Muscle layer of colon (tissue), 2 donors: ENCODE data around the gene SYCP2.
"Not testable (repeated sequence)": the region's sequence is repeated elsewhere in the genome, so short reads cannot be mapped to it uniquely, and the experiment has no call there.

ENCODE experiments used
- H3K27ac ChIP-seq: one replicate; pipeline ENCODE4 v1.7.0; 2013; ENCODE audit warnings: low read depth, mild to moderate bottlenecking, low read length, moderate library complexity
- H3K27me3 ChIP-seq, 2 donors: one replicate each; pipeline ENCODE4 v1.7.0; 2013; ENCODE audit warnings: low read length in 2 of 2, mild to moderate bottlenecking in 2 of 2; ENCODE audit not compliant: insufficient read depth in 2 of 2, control insufficient read depth in 1 of 2
- H3K36me3 ChIP-seq: one replicate; pipeline ENCODE4 v1.7.0; 2013; ENCODE audit warnings: mild to moderate bottlenecking, low read length; ENCODE audit not compliant: insufficient read depth
- H3K4me1 ChIP-seq: one replicate; pipeline ENCODE4 v1.7.0; 2013; ENCODE audit warnings: mild to moderate bottlenecking, low read length; ENCODE audit not compliant: insufficient read depth
- H3K4me3 ChIP-seq, 2 donors: one replicate each; pipeline ENCODE4 v1.7.0; 2013; ENCODE audit warnings: low read length in 2 of 2, low read depth in 1 of 2, mild to moderate bottlenecking in 1 of 2, moderate library complexity in 1 of 2
- H3K9ac ChIP-seq: one replicate; pipeline ENCODE4 v1.7.0; 2013; ENCODE audit warnings: low read length
- H3K9me3 ChIP-seq: one replicate; pipeline ENCODE4 v1.7.0; 2013; ENCODE audit warnings: mild to moderate bottlenecking, low read length
- donor health status: abdominal sarcoma.
- donor health status: Adenocarcinoma of cecum.

Gene SYCP2

GRCh38 chr20:59957568-59957967 lies 24.1 kb upstream of the SYCP2 start:
- H3K27ac ChIP-seq, H3K27me3 ChIP-seq, H3K9ac ChIP-seq, H3K4me1 ChIP-seq, H3K4me3 ChIP-seq, H3K9me3 ChIP-seq: not testable (repeated sequence)
- H3K36me3 ChIP-seq = peaks cover 10% of the 10 kb centered on the region

GRCh38 chr20:59955131-59955796 lies 21.8 kb upstream of the SYCP2 start:
- no peaks in the 10 kb centered on the region for H3K27me3 ChIP-seq
- no peaks in the 10 kb centered on the region for H3K9me3 ChIP-seq
- H3K4me1 ChIP-seq = no peaks in the 10 kb centered on the region
- H3K36me3 ChIP-seq = peaks cover 10% of the 10 kb centered on the region
- no peak overlapping the region for H3K4me3 ChIP-seq
- H3K27ac ChIP-seq = no peak overlapping the region
- no peak overlapping the region for H3K9ac ChIP-seq

GRCh38 chr20:59954718-59955117 lies 21.3 kb upstream of the SYCP2 start:
- Histone ChIP-seq H3K27ac (no peak overlapping the region), H3K4me1 (no peaks in the 10 kb centered on the region), H3K4me3 (no peak overlapping the region), H3K36me3 (peaks cover 14% of the 10 kb centered on the region), H3K9ac (no peak overlapping the region), H3K27me3 (no peaks in the 10 kb centered on the region), H3K9me3 (no peaks in the 10 kb centered on the region)

GRCh38 chr20:59949911-59950310 lies 16.5 kb upstream of the SYCP2 start:
- Histone ChIP-seq H3K9ac (no peak overlapping the region), H3K27me3 (no peaks in the 10 kb centered on the region), H3K36me3 (peaks cover 5% of the 10 kb centered on the region), H3K27ac (no peak overlapping the region), H3K9me3 (no peaks in the 10 kb centered on the region), H3K4me1 (peaks cover 13% of the 10 kb centered on the region), H3K4me3 (no peak overlapping the region)

GRCh38 chr20:59948828-59949720 lies 15.6 kb upstream of the SYCP2 start:
- H3K4me1 ChIP-seq = peaks cover 19% of the 10 kb centered on the region
- no peak overlapping the region for H3K9ac ChIP-seq
- peaks cover 13% of the 10 kb centered on the region for H3K36me3 ChIP-seq
- H3K27me3 ChIP-seq = no peaks in the 10 kb centered on the region
- no peak overlapping the region for H3K4me3 ChIP-seq
- no peak overlapping the region for H3K27ac ChIP-seq
- no peaks in the 10 kb centered on the region for H3K9me3 ChIP-seq

- Histone ChIP-seq H3K36me3 (peaks cover 21% of the 10 kb centered on the region), H3K9me3 (no peaks in the 10 kb centered on the region), H3K9ac (no peak overlapping the region), H3K4me1 (peaks cover 19% of the 10 kb centered on the region), H3K27me3 (no peaks in the 10 kb centered on the region), H3K4me3 (no peak overlapping the region), H3K27ac (no peak overlapping the region)
These were observed 14.8 kb upstream of the SYCP2 start for GRCh38 chr20:59948212-59948611.

- peaks cover 19% of the 10 kb centered on the region for H3K4me1 ChIP-seq
These were observed 13.9 kb upstream of the SYCP2 start for GRCh38 chr20:59947376-59947775.

GRCh38 chr20:59945731-59946130 lies 12.3 kb upstream of the SYCP2 start:
- Histone ChIP-seq H3K9ac (peak overlapping the region; percentile 5), H3K27me3 (no peaks in the 10 kb centered on the region)

More at GRCh38 chr20:59947376-59947775, 13.9 kb upstream of the SYCP2 start:
- H3K36me3 ChIP-seq = peaks cover 29% of the 10 kb centered on the region
- H3K9ac ChIP-seq = no peak overlapping the region
- no peak overlapping the region for H3K4me3 ChIP-seq
- H3K27ac ChIP-seq = no peak overlapping the region
- no peaks in the 10 kb centered on the region for H3K27me3 ChIP-seq
- no peaks in the 10 kb centered on the region for H3K9me3 ChIP-seq

GRCh38 chr20:59945175-59945574 lies 11.7 kb upstream of the SYCP2 start:
- Histone ChIP-seq H3K27ac (no peak overlapping the region), H3K4me3 (no peak overlapping the region), H3K9ac (no peak overlapping the region), H3K9me3 (no peaks in the 10 kb centered on the region), H3K27me3 (no peaks in the 10 kb centered on the region), H3K4me1 (peaks cover 33% of the 10 kb centered on the region), H3K36me3 (peaks cover 33% of the 10 kb centered on the region)

More at GRCh38 chr20:59945731-59946130, 12.3 kb upstream of the SYCP2 start:
- no peak overlapping the region for H3K4me3 ChIP-seq
- H3K27ac ChIP-seq = no peak overlapping the region
- H3K9me3 ChIP-seq = no peaks in the 10 kb centered on the region
- H3K36me3 ChIP-seq = peaks cover 33% of the 10 kb centered on the region
- H3K4me1 ChIP-seq = peaks cover 33% of the 10 kb centered on the region

GRCh38 chr20:59944726-59945125 lies 11.3 kb upstream of the SYCP2 start:
- Histone ChIP-seq H3K9me3 (no peaks in the 10 kb centered on the region), H3K9ac (no peak overlapping the region), H3K4me3 (no peak overlapping the region), H3K27ac (no peak overlapping the region), H3K4me1 (peaks cover 33% of the 10 kb centered on the region), H3K27me3 (no peaks in the 10 kb centered on the region), H3K36me3 (peaks cover 30% of the 10 kb centered on the region)

- no peaks in the 10 kb centered on the region for H3K27me3 ChIP-seq
- no peak overlapping the region for H3K27ac ChIP-seq
- H3K9me3 ChIP-seq = no peaks in the 10 kb centered on the region
- H3K36me3 ChIP-seq = peaks cover 30% of the 10 kb centered on the region
- H3K4me1 ChIP-seq = peaks cover 55% of the 10 kb centered on the region
- no peak overlapping the region for H3K9ac ChIP-seq
- no peak overlapping the region for H3K4me3 ChIP-seq
These were observed 8.8 kb upstream of the SYCP2 start for GRCh38 chr20:59942245-59942644.
